Measurements from ENCODE around the gene BAD.
"Not testable (repeated sequence)": the region's sequence is repeated elsewhere in the genome, so short reads cannot be mapped to it uniquely, and the experiment has no call there.

The BAD gene

DNA sequence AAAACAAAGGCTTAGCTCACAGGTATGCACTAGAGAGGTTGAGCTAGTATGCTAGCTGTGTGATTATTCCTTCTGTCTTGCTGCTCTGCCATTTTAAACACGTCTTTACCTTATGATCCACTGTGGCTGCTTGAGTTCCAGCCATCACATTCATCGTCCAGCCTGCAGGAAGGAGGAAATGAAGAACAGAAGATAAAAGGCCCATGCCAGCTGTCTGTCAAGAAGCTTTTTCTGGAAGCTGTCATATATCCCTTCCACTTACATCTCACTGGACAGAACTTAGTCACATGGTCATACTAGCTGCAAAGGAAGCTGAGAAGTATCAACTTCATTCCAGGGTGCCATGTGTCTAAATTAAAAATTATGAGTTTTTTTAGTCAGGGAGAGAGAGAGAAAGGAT is 42.9 kb upstream of the BAD start:
- no peak overlapping the region for H3K4me3 ChIP-seq (ENCODE audit: low read depth, low read length)
- DNase-seq (ENCODE audit: low read depth, low spot score) = no peak
- POLR2A ChIA-PET = interaction anchor here (0.8 kb wide), 1 partner anchor 10 kb away, joined by 4 read pairs; the partner anchor contains the start of gene PRDX5
- CTCF ChIA-PET = interaction anchor here (1.0 to 1.1 kb wide), 3 partner anchors 23 to 28 kb away, joined by 3 to 4 read pairs (median 3); no protein-coding TSS in a partner anchor
- TF ChIP-seq CTCF (IDR thresholded peaks at IDR 0.05; ENCODE audit: insufficient read depth, low read length, missing control alignments) = no peak

- ChIA-PET POLR2A (no interaction called here), CTCF (interaction anchor here (0.7 to 5.2 kb wide), 7 partner anchors 16 to 327 kb away, joined by 3 to 27 read pairs (median 3); no protein-coding TSS in a partner anchor)
- no peak overlapping the region for H3K4me3 ChIP-seq (ENCODE audit: low read depth, low read length)
- TF ChIP-seq CTCF (IDR thresholded peaks at IDR 0.05; ENCODE audit: insufficient read depth, low read length, missing control alignments) = no peak
- no peak for DNase-seq (ENCODE audit: low read depth, low spot score)
Measured at GRCh38 chr11:64324692-64325469, 40.4 kb upstream of the BAD start.

DNA sequence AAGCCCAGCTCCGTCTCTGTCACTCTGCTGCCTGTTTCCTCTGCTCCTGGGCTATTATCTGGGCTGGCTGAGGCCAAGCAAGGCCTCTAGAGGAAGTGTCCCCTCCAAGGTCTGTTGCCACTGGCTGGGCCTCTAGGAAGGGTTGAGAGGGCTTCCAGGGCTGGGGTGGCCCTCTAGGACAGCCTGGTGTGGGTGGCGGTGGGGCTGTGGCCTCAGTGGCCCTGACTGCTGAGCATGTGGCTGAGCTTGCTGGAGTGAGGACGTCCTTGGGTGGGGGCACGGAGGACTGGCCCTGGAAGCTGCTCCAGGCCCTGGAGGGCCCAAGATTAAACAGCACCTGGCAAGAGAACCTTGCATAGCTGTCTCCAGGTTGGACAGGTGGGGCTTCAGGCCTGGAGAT is 39.5 kb upstream of the BAD start:
- H3K4me3 ChIP-seq (ENCODE audit: low read depth, low read length); POLR2A ChIA-PET; DNase-seq (ENCODE audit: low read depth, low spot score): not testable (repeated sequence)
- CTCF ChIA-PET = interaction anchor here (0.9 to 5.2 kb wide), 7 partner anchors 9 to 327 kb away, joined by 3 to 27 read pairs (median 4); no protein-coding TSS in a partner anchor

DNA sequence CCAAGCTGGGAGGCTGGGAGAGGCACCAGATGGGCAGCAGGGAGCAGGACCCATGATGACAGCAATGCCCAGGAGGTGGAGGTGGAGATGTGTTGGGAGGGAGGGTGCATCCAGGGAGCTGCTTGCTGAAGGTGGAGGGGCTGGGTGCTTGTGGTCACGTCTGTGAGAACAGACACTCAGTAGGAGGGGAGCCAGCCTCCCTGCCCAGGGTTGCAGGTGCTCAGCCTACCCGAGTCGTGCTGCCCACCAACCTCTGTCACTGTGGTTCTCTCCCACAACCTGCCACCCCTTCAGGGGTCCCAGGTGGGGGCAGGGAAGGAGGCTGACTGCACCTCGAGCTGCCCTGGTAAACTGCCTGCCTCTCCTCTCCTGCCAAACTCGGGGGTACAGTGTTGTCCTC is 38.9 kb upstream of the BAD start:
- no peak for DNase-seq (ENCODE audit: low read depth, low spot score)

GRCh38 chr11:64322925-64323260 is 38.4 kb upstream of the BAD start:
- POLR2A ChIA-PET = interaction anchor here (0.6 kb wide), 2 partner anchors 13 to 87 kb away, joined by 3 to 4 read pairs; no protein-coding TSS in a partner anchor
- CTCF ChIA-PET = interaction anchor here (1.3 to 5.2 kb wide), 4 partner anchors 10 to 72 kb away, joined by 3 to 27 read pairs (median 14); no protein-coding TSS in a partner anchor
- no peak for TF ChIP-seq CTCF (IDR thresholded peaks at IDR 0.05; ENCODE audit: insufficient read depth, low read length, missing control alignments)
- no peak for DNase-seq (ENCODE audit: low read depth, low spot score)
- H3K4me3 ChIP-seq (ENCODE audit: low read depth, low read length) = no peak overlapping the region

More for the DNA sequence above, 38.9 kb upstream of the BAD start:
- ChIA-PET POLR2A (interaction anchor here (0.6 kb wide), 2 partner anchors 14 to 87 kb away, joined by 3 to 4 read pairs; no protein-coding TSS in a partner anchor), CTCF (interaction anchor here (1.3 to 5.2 kb wide), 5 partner anchors 10 to 73 kb away, joined by 3 to 27 read pairs (median 6); no protein-coding TSS in a partner anchor)
- no peak for TF ChIP-seq CTCF (IDR thresholded peaks at IDR 0.05; ENCODE audit: insufficient read depth, low read length, missing control alignments)
- H3K4me3 ChIP-seq (ENCODE audit: low read depth, low read length) = no peak overlapping the region

DNA sequence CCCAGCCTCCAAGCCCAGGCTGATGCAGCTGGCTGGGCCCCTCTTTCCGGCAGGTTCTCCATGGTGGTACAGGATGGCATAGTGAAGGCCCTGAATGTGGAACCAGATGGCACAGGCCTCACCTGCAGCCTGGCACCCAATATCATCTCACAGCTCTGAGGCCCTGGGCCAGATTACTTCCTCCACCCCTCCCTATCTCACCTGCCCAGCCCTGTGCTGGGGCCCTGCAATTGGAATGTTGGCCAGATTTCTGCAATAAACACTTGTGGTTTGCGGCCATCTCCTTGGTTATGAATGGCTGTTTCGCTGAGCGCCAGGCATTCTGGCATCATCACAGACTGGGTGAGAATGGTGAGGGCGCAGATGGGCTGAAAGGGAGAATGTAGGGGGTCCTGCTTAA is 37.1 kb upstream of the BAD start:
- TF ChIP-seq CTCF (IDR thresholded peaks at IDR 0.05; ENCODE audit: insufficient read depth, low read length, missing control alignments) = no peak
- no peak for DNase-seq (ENCODE audit: low read depth, low spot score)
- ChIA-PET POLR2A (interaction anchor here (0.6 kb wide), 1 partner anchor 107 kb away, joined by 3 read pairs; no protein-coding TSS in a partner anchor), CTCF (interaction anchor here (1.3 to 5.2 kb wide), 3 partner anchors 12 to 34 kb away, joined by 3 to 27 read pairs (median 25); no protein-coding TSS in a partner anchor)
- H3K4me3 ChIP-seq (ENCODE audit: low read depth, low read length) = no peak overlapping the region

Measured in AG04449 (cell line).